ENCODE data around the gene EEF1AKMT2.

The EEF1AKMT2 gene

GRCh38 chr10:124737221-124737620, 54.5 kb downstream of the EEF1AKMT2 start:
- Histone ChIP-seq H3K36me3 (ENCODE audit: insufficient read depth, insufficient read length, low read length) (peaks cover 19% of the 10 kb centered on the region), H3K9me3 (ENCODE audit: insufficient read depth, low read length) (no peaks in the 10 kb centered on the region), H3K27me3 (ENCODE audit: insufficient read depth, insufficient read length) (no peaks in the 10 kb centered on the region), H3K4me1 (ENCODE audit: insufficient read depth, insufficient read length) (peaks cover 18% of the 10 kb centered on the region), H3K9ac (ENCODE audit: insufficient read length, low read depth) (no peak overlapping the region), H3K4me3 (ENCODE audit: insufficient read length, low read depth) (no peak overlapping the region)
- no peak for TF ChIP-seq YY1 (IDR thresholded peaks at IDR 0.05; ENCODE audit: insufficient read depth, insufficient read length)
- TF ChIP-seq ZNF274 (IDR thresholded peaks at IDR 0.05; ENCODE audit: low read depth, low read length) = no peak
- TF ChIP-seq SUZ12 (IDR thresholded peaks at IDR 0.05; ENCODE audit: extremely low read depth, insufficient read depth, insufficient read length) = no peak
- DNase-seq (ENCODE audit: low read depth, low spot score) = no peak

- TF ChIP-seq SUZ12 (IDR thresholded peaks at IDR 0.05; ENCODE audit: extremely low read depth, insufficient read depth, insufficient read length) = no peak
- no peak for TF ChIP-seq YY1 (IDR thresholded peaks at IDR 0.05; ENCODE audit: insufficient read depth, insufficient read length)
- no peak for TF ChIP-seq ZNF274 (IDR thresholded peaks at IDR 0.05; ENCODE audit: low read depth, low read length)
- H3K27me3 ChIP-seq (ENCODE audit: insufficient read depth, insufficient read length) = no peaks in the 10 kb centered on the region
- no peak overlapping the region for H3K4me3 ChIP-seq (ENCODE audit: insufficient read length, low read depth)
- H3K9me3 ChIP-seq (ENCODE audit: insufficient read depth, low read length) = no peaks in the 10 kb centered on the region
- H3K36me3 ChIP-seq (ENCODE audit: insufficient read depth, insufficient read length, low read length) = peaks cover 25% of the 10 kb centered on the region
- peaks cover 18% of the 10 kb centered on the region for H3K4me1 ChIP-seq (ENCODE audit: insufficient read depth, insufficient read length)
- H3K9ac ChIP-seq (ENCODE audit: insufficient read length, low read depth) = no peak overlapping the region
- DNase-seq (ENCODE audit: low read depth, low spot score) = no peak
Measured at GRCh38 chr10:124736491-124737136, 55.1 kb downstream of the EEF1AKMT2 start.

GRCh38 chr10:124735491-124736286, 56.0 kb downstream of the EEF1AKMT2 start:
- no peaks in the 10 kb centered on the region for H3K27me3 ChIP-seq (ENCODE audit: insufficient read depth, insufficient read length)
- H3K9me3 ChIP-seq (ENCODE audit: insufficient read depth, low read length) = no peaks in the 10 kb centered on the region
- peaks cover 18% of the 10 kb centered on the region for H3K4me1 ChIP-seq (ENCODE audit: insufficient read depth, insufficient read length)
- DNase-seq (ENCODE audit: low read depth, low spot score) = no peak
- TF ChIP-seq SUZ12 (IDR thresholded peaks at IDR 0.05; ENCODE audit: extremely low read depth, insufficient read depth, insufficient read length) (no peak), ZNF274 (IDR thresholded peaks at IDR 0.05; ENCODE audit: low read depth, low read length) (no peak), YY1 (IDR thresholded peaks at IDR 0.05; ENCODE audit: insufficient read depth, insufficient read length) (no peak)
- H3K9ac ChIP-seq (ENCODE audit: insufficient read length, low read depth) = no peak overlapping the region
- H3K36me3 ChIP-seq (ENCODE audit: insufficient read depth, insufficient read length, low read length) = peaks cover 25% of the 10 kb centered on the region
- no peak overlapping the region for H3K4me3 ChIP-seq (ENCODE audit: insufficient read length, low read depth)

- peaks cover 16% of the 10 kb centered on the region for H3K4me1 ChIP-seq (ENCODE audit: insufficient read depth, insufficient read length)
- TF ChIP-seq ZNF274 (IDR thresholded peaks at IDR 0.05; ENCODE audit: low read depth, low read length) (no peak), SUZ12 (IDR thresholded peaks at IDR 0.05; ENCODE audit: extremely low read depth, insufficient read depth, insufficient read length) (no peak), YY1 (IDR thresholded peaks at IDR 0.05; ENCODE audit: insufficient read depth, insufficient read length) (no peak)
- DNase-seq (ENCODE audit: low read depth, low spot score) = no peak
Measured at GRCh38 chr10:124734311-124735166, 57.1 kb downstream of the EEF1AKMT2 start.

GRCh38 chr10:124733571-124734245, 58.0 kb downstream of the EEF1AKMT2 start:
- no peak for DNase-seq (ENCODE audit: low read depth, low spot score)
- Histone ChIP-seq H3K4me1 (ENCODE audit: insufficient read depth, insufficient read length) (peaks cover 16% of the 10 kb centered on the region), H3K9me3 (ENCODE audit: insufficient read depth, low read length) (no peaks in the 10 kb centered on the region), H3K27me3 (ENCODE audit: insufficient read depth, insufficient read length) (no peaks in the 10 kb centered on the region), H3K36me3 (ENCODE audit: insufficient read depth, insufficient read length, low read length) (peaks cover 31% of the 10 kb centered on the region), H3K9ac (ENCODE audit: insufficient read length, low read depth) (no peak overlapping the region), H3K4me3 (ENCODE audit: insufficient read length, low read depth) (no peak overlapping the region)
- TF ChIP-seq SUZ12 (IDR thresholded peaks at IDR 0.05; ENCODE audit: extremely low read depth, insufficient read depth, insufficient read length) = no peak
- TF ChIP-seq ZNF274 (IDR thresholded peaks at IDR 0.05; ENCODE audit: low read depth, low read length) = no peak
- no peak for TF ChIP-seq YY1 (IDR thresholded peaks at IDR 0.05; ENCODE audit: insufficient read depth, insufficient read length)

More at GRCh38 chr10:124734311-124735166, 57.1 kb downstream of the EEF1AKMT2 start:
- Histone ChIP-seq H3K9me3 (ENCODE audit: insufficient read depth, low read length) (no peaks in the 10 kb centered on the region), H3K27me3 (ENCODE audit: insufficient read depth, insufficient read length) (no peaks in the 10 kb centered on the region), H3K9ac (ENCODE audit: insufficient read length, low read depth) (no peak overlapping the region), H3K4me3 (ENCODE audit: insufficient read length, low read depth) (no peak overlapping the region), H3K36me3 (ENCODE audit: insufficient read depth, insufficient read length, low read length) (peaks cover 29% of the 10 kb centered on the region)

GRCh38 chr10:124732931-124733570, 58.6 kb downstream of the EEF1AKMT2 start:
- DNase-seq (ENCODE audit: low read depth, low spot score) = no peak
- Histone ChIP-seq H3K9me3 (ENCODE audit: insufficient read depth, low read length) (no peaks in the 10 kb centered on the region), H3K36me3 (ENCODE audit: insufficient read depth, insufficient read length, low read length) (peaks cover 31% of the 10 kb centered on the region), H3K4me1 (ENCODE audit: insufficient read depth, insufficient read length) (peaks cover 16% of the 10 kb centered on the region), H3K9ac (ENCODE audit: insufficient read length, low read depth) (no peak overlapping the region), H3K27me3 (ENCODE audit: insufficient read depth, insufficient read length) (no peaks in the 10 kb centered on the region), H3K4me3 (ENCODE audit: insufficient read length, low read depth) (no peak overlapping the region)
- TF ChIP-seq SUZ12 (IDR thresholded peaks at IDR 0.05; ENCODE audit: extremely low read depth, insufficient read depth, insufficient read length) (no peak), ZNF274 (IDR thresholded peaks at IDR 0.05; ENCODE audit: low read depth, low read length) (no peak), YY1 (IDR thresholded peaks at IDR 0.05; ENCODE audit: insufficient read depth, insufficient read length) (no peak)

All from NT2/D1 (cell line).